PC-3 (cell line): ENCODE results near the gene ZBTB7B. TPM values are rescaled to one million over a fixed set of nuclear protein-coding genes. Genes with fewer than 3 reads are reported as not detected.

Experiments used
- ATAC-seq: fragments of 200-7000 bp; cut with Tn5 transposase; 2 replicates; pipeline ENCODE4 v1.9.1; 2020; ENCODE audit warnings: mild to moderate bottlenecking, moderate library complexity
- BruUV-seq: library from RNA; stranded (reverse); fragments of 400-500 nt; replicated peaks from 2 replicates; lab custom pipeline; 2021; lab: Mats Ljungman, UMichigan
- CTCF ChIA-PET: fragments of 300-600 bp; sonication (Branson Sonifier 250); formaldehyde crosslinking; loops from one replicate; lab custom pipeline; 2022; ENCODE audit warnings: antibody characterized with exemption; lab: Charles Lee
- POLR2A ChIA-PET: fragments of 300-600 bp; sonication (Branson Sonifier 250); formaldehyde crosslinking; loops from one replicate; lab custom pipeline; 2022; ENCODE audit warnings: antibody characterized with exemption; ENCODE audit not compliant: unreplicated experiment; lab: Charles Lee
- DNase-seq: peaks from one replicate; pipeline ENCODE4 v3.0.0-alpha.2; 2015
- H2AFZ ChIP-seq: fragments of 300-600 bp; sonication (generic); 2 replicates; pipeline ENCODE4 v1.6.0; 2016; ENCODE audit warnings: antibody characterized with exemption, low read length
- H3F3A ChIP-seq: fragments of 300-600 bp; sonication (generic); one replicate; pipeline ENCODE4 v1.6.0; 2017; ENCODE audit warnings: antibody characterized with exemption, low read length, control low read depth, mild to moderate bottlenecking; ENCODE audit not compliant: unreplicated experiment
- H3K27ac ChIP-seq: fragments of 300-600 bp; sonication (generic); 2 replicates; pipeline ENCODE4 v1.5.1; 2016; ENCODE audit warnings: mild to moderate bottlenecking, low read length
- H3K27me3 ChIP-seq: fragments of 300-600 bp; sonication (generic); 2 replicates; pipeline ENCODE4 v1.6.1; 2016; ENCODE audit warnings: low read length, mixed read lengths
- H3K36me3 ChIP-seq: fragments of 300-600 bp; sonication (generic); 2 replicates; pipeline ENCODE4 v1.6.1; 2016; ENCODE audit warnings: low read depth, mixed run types, low read length, mixed read lengths
- H3K4me1 ChIP-seq: fragments of 300-600 bp; sonication (generic); 2 replicates; pipeline ENCODE4 v1.5.1; 2016; ENCODE audit warnings: low read length; ENCODE audit not compliant: insufficient read depth
- H3K4me2 ChIP-seq: fragments of 300-600 bp; sonication (generic); 2 replicates; pipeline ENCODE4 v1.6.0; 2016; ENCODE audit warnings: low read length
- H3K4me3 ChIP-seq: fragments of 300-600 bp; sonication (generic); 2 replicates; pipeline ENCODE4 v1.5.1; 2016; ENCODE audit warnings: mild to moderate bottlenecking, low read length, mixed read lengths
- H3K79me2 ChIP-seq: fragments of 300-600 bp; sonication (generic); 2 replicates; pipeline ENCODE4 v1.6.1; 2017; ENCODE audit warnings: low read length, mixed read lengths
- H3K9ac ChIP-seq: fragments of 300-600 bp; sonication (generic); 2 replicates; pipeline ENCODE4 v1.6.0; 2016; ENCODE audit warnings: mild to moderate bottlenecking, low read length
- H3K9me2 ChIP-seq: fragments of 300-600 bp; sonication (generic); replicated peaks from 2 replicates; pipeline ENCODE4 v1.6.1; 2016; ENCODE audit warnings: mixed run types, low read length, mixed read lengths
- H3K9me3 ChIP-seq: fragments of 300-600 bp; sonication (generic); 2 replicates; pipeline ENCODE4 v1.6.1; 2016; ENCODE audit warnings: low read length, mixed read lengths
- H4K20me1 ChIP-seq: fragments of 300-600 bp; sonication (generic); 2 replicates; pipeline ENCODE4 v1.6.1; 2016; ENCODE audit warnings: low read length, mixed read lengths
- EZH2 ChIP-seq: fragments of 300-600 bp; sonication (generic); IDR thresholded peaks from one replicate; pipeline ENCODE4 v1.6.1; 2017; ENCODE audit warnings: antibody characterized with exemption, mild to moderate bottlenecking, low read length; ENCODE audit not compliant: unreplicated experiment
- EZH2phosphoT487 ChIP-seq: fragments of 300-600 bp; sonication (generic); IDR thresholded peaks from 2 replicates; pipeline ENCODE4 v1.6.1; 2018; ENCODE audit warnings: mild to moderate bottlenecking, antibody characterized with exemption, low read length, borderline replicate concordance
- intact Hi-C: fragments of 100-400 bp; cut with micrococcal nuclease; formaldehyde crosslinking; loops from 2 replicates; pipeline ENCODE4 v1.9.0; 2023
- total RNA-seq: library from RNA; depleted of rRNA; stranded (reverse); fragments of >200 nt; gene quantifications from 2 replicates; pipeline ENCODE4 v1.2.3, GENCODE V29; 2014
- TF ChIP-seq, protein P1 (sequence below): fragments of 300-600 bp; sonication (generic); conservative IDR thresholded peaks from 2 replicates; pipeline ENCODE4 v1.5.1; 2017; ENCODE audit warnings: antibody characterized with exemption, low read depth, mild to moderate bottlenecking, low read length

ZBTB7B gene
- total RNA-seq, 1 experiment from 2014 or later, result 39.7 TPM

DNA sequence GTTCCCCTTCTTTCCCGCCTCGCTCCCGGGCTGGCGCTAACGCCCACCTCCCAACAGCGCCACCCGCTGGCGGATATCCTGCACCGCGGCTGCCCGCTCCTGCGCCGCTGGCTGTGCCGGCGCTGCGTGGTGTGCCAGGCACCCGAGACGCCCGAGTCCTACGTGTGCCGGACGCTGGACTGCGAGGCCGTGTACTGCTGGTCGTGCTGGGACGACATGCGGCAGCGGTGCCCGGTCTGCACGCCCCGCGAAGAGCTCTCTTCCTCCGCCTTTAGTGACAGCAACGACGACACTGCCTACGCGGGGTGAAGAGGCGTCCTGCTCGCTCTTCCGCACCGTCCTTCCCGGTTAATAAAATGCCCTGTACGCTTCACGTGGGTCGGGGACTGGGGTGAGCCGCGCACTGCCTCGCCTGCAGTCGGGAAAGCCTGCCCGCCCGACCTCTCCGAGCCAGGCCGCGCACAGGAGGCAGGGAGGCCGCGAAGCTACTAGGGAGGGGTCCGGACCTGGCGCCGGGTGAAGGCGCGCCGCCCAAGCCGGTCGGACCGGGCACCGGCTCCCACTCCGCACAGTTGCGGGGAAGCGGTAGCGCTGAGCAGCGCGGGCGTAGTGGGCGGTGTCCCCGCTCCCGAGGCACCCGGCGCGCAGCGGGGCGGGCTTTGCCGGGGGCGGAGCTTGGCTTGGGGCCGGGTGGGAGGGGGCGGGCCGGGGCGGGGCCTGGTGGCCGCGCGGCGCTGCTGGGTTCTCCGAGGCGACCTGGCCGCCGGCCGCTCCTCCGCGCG lies 48.1 kb downstream of the ZBTB7B start, which contains the start of gene ADAM15:
TSS of gene ADAM15 (plus strand) at position 757 of the 782 bp plus-strand sequence. CDS start 71 bp downstream, outside the sequence.
- Histone ChIP-seq H3F3A (peaks cover 8% of the 10 kb centered on the region), H3K9me3 (no peaks in the 10 kb centered on the region), H3K36me3 (peaks cover 19% of the 10 kb centered on the region; the same call in 1 of the 2 replicates), H3K4me3 (peak within 1 kb of the TSS; percentile 95), H3K79me2 (peaks cover 35% of the 10 kb centered on the region), H3K4me1 (peaks cover 36% of the 10 kb centered on the region), H3K9ac (peak within 1 kb of the TSS; percentile 87), H2AFZ (peak within 1 kb of the TSS; percentile 90), H3K27me3 (no peaks in the 10 kb centered on the region), H3K9me2 (no peaks in the 10 kb centered on the region), H3K4me2 (peak within 1 kb of the TSS; percentile 100), H3K27ac (peak within 1 kb of the TSS; percentile 67), H4K20me1 (peaks cover 3% of the 10 kb centered on the region; the same call in 1 of the 2 replicates)
- CTCF ChIA-PET, result interaction anchor here (0.6 to 3.4 kb wide), 13 partner anchors 12 to 1084 kb away, joined by 3 to 41 read pairs (median 4); partner anchors contain the start of gene KRTCAP2
- TF ChIP-seq, protein P1, sequence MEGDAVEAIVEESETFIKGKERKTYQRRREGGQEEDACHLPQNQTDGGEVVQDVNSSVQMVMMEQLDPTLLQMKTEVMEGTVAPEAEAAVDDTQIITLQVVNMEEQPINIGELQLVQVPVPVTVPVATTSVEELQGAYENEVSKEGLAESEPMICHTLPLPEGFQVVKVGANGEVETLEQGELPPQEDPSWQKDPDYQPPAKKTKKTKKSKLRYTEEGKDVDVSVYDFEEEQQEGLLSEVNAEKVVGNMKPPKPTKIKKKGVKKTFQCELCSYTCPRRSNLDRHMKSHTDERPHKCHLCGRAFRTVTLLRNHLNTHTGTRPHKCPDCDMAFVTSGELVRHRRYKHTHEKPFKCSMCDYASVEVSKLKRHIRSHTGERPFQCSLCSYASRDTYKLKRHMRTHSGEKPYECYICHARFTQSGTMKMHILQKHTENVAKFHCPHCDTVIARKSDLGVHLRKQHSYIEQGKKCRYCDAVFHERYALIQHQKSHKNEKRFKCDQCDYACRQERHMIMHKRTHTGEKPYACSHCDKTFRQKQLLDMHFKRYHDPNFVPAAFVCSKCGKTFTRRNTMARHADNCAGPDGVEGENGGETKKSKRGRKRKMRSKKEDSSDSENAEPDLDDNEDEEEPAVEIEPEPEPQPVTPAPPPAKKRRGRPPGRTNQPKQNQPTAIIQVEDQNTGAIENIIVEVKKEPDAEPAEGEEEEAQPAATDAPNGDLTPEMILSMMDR, result peak; percentile 97
- no peak for TF ChIP-seq EZH2
- POLR2A ChIA-PET, result interaction anchor here (0.5 to 1.1 kb wide), 4 partner anchors 23 to 77 kb away, joined by 3 to 14 read pairs (median 9); no protein-coding TSS in a partner anchor
- intact Hi-C loops, result loop anchor here (2.0 to 5.0 kb wide), 2 partner anchors 33 to 48 kb away; partner anchors contain the start of gene ZBTB7B
- no TSS peak for BruUV-seq
- ATAC-seq, result peak; percentile 56
- peak; percentile 93 for DNase-seq

DNA sequence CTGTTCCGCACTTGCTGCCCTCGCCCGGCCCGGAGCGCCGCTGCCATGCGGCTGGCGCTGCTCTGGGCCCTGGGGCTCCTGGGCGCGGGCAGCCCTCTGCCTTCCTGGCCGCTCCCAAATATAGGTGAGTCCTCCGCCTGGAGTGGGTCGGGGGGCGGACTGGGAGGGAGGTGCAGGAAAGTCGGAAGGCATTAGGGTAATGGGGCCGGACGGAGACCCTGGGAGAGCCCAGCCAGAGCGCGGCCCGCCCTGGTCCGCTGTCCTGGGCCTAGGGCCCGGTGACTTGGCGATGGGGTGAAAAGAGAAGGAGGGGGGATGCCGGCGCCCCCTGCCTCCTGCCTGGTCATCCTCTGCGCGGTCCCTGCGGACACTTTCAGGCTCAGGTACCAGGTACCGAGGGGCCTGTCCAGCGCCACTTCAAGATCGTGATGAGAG lies 48.8 kb downstream of the ZBTB7B start:
- H3K4me1 ChIP-seq, result peaks cover 33% of the 10 kb centered on the region
- ATAC-seq (peak; percentile 0), DNase-seq (no peak)
- H4K20me1 ChIP-seq, result peaks cover 3% of the 10 kb centered on the region; the same call in 1 of the 2 replicates
- no peaks in the 10 kb centered on the region for H3K27me3 ChIP-seq
- H3K27ac ChIP-seq, result peak overlapping the region; percentile 67
- peak overlapping the region; percentile 87 for H3K9ac ChIP-seq
- peak overlapping the region; percentile 99 for H3K4me2 ChIP-seq
- H3F3A ChIP-seq, result peaks cover 8% of the 10 kb centered on the region
- H3K9me2 ChIP-seq, result no peaks in the 10 kb centered on the region
- peaks cover 35% of the 10 kb centered on the region for H3K79me2 ChIP-seq
- TSS peak; percentile 61 for BruUV-seq
- no peaks in the 10 kb centered on the region for H3K9me3 ChIP-seq
- peaks cover 25% of the 10 kb centered on the region for H3K36me3 ChIP-seq
- peak overlapping the region; percentile 95 for H3K4me3 ChIP-seq
- ChIA-PET CTCF (interaction anchor here (0.6 to 3.4 kb wide), 11 partner anchors 13 to 722 kb away, joined by 3 to 41 read pairs (median 4); partner anchors contain the start of gene KRTCAP2), POLR2A (interaction anchor here (0.5 to 1.1 kb wide), 4 partner anchors 23 to 78 kb away, joined by 3 to 14 read pairs (median 9); no protein-coding TSS in a partner anchor)
- peak overlapping the region; percentile 81 for H2AFZ ChIP-seq
- TF ChIP-seq, protein P1, result no peak
- TF ChIP-seq EZH2 (no peak), EZH2phosphoT487 (no peak)
- intact Hi-C loops, result loop anchor here (2.0 to 5.0 kb wide), 2 partner anchors 34 to 49 kb away; partner anchors contain the start of gene ZBTB7B
